G401 (cell line): ENCODE data around the gene AMPD3. TPM values are rescaled to one million over a fixed set of nuclear protein-coding genes. Genes with fewer than 3 reads are reported as not detected.

ENCODE experiments used
- DNase-seq: peaks from one replicate; pipeline ENCODE4 v3.0.0-alpha.2; 2015; ENCODE audit warnings: low spot score
- in situ Hi-C: cut with HindIII; loops from 2 replicates; pipeline ENCODE4 v1.10.0; 2016; ENCODE audit warnings: low sequenced_read_pairs, mixed read lengths
- total RNA-seq: library from RNA; depleted of rRNA; stranded (reverse); fragments of >200 nt; shearing (Covaris generic); gene quantifications from 2 replicates; pipeline ENCODE4 v1.2.3, GENCODE V29; 2014; rRNA removed

AMPD3 gene
- total RNA-seq, result 0.54 and 1.8 TPM in 2 replicates

DNA sequence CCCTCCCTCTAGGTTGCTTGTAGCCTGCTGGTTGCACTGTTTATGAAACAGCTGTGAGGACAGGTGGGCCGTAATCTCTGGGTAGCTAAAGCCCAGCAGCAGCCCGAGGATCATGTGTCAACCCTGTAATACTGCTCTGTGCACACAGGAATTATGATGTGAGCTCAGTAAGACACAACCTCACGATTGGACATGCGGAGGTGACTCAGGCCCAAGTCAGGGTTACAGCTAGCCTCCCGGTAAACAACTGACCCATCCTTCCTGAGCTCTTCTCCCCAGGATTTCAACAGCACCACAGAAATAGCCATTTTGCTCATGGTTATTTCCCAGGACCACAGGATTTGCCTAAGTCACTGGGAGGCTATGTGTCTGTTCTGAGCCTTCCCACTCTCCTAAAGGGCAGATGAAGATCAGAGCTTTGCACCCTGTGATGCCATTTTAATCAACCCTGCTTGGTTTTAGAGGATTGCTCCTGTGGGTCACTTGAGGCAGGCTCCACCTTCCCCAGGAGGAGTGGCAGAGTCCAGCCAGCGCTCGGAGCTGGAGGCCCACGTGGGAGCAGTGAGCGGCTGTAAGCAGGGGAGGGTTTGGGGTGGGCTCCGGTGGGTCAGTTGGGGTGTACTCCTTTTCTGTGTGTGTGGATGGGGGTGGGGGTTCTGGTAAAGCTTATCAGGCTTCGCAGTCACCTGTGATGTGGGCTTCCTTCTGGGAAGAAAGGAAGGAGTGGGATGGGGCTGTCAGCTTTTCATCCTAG lies at the start of gene AMPD3:
TSS of gene AMPD3 (plus strand) at position 387 of the 754 bp plus-strand sequence. CDS start 6,256 bp downstream, outside the sequence.
- no peak for DNase-seq
- in situ Hi-C loops, result no loop called here

- in situ Hi-C loops, result no loop called here
- peak; percentile 85 for DNase-seq
Observed at GRCh38 chr11:10405865-10406592, 49.0 kb upstream of the AMPD3 start.

- in situ Hi-C loops, result no loop called here
- DNase-seq, result no peak
Observed at GRCh38 chr11:10407055-10407454, 48.0 kb upstream of the AMPD3 start.

- no peak for DNase-seq
- in situ Hi-C loops, result no loop called here
Observed at GRCh38 chr11:10407749-10408685, 47.0 kb upstream of the AMPD3 start.

DNA sequence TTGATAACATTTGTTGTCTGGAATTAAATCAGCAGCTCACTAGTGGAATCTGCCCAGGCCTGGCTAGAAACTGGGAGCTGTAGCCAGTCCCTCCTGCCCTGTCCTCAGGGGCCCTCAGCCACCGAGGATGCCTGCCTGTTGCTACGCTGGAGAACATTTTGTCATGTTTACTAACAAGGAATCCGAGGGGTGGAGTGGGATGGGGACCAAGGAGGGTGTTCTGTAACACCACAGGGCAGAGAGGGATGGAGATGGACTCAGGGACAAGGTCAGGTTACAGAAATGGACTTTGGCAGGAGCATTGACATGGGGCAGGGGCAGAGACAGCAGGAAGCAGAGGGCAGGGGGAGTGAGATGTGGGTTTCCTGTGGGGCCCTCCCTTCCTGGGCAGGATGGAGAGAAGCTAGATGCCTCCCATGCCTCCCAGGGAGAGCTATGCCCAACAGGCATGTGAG lies 45.8 kb upstream of the AMPD3 start:
- DNase-seq, result no peak
- in situ Hi-C loops, result no loop called here

DNA sequence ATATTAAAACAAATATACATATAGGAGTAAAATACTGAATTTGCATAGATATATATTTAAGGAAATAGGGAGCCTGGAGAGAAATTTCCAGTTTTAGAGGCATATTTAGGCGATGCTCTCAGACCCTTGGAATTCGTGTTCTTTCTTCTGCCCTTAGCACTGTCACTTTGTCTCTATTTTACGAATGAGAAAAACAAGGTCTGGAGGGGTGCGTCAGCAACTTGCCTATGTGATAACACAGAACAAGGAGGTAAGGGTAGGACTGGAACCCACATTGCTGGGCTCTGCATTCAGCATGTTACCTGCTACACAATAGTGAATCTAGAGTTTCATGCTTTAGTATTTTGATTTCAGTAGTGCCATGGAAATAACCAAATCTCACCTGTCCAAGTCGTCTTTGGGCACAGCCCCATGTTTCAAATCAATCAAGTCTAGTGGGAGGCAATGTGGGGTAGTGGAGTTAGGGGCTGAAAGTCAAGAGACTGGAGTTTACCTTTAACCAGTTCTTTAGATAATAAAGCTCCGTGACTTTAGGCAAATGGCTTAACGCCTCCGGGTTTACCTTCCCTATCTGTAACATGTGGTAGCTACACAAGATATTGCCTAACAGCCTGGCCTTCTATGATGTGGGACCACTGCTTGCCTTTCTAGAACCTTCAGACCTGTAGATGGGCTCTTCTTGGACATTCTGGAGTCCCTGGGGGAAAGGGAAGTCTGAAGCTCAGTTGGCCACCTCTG lies 44.8 kb upstream of the AMPD3 start:
- in situ Hi-C loops, result no loop called here
- DNase-seq, result no peak

DNA sequence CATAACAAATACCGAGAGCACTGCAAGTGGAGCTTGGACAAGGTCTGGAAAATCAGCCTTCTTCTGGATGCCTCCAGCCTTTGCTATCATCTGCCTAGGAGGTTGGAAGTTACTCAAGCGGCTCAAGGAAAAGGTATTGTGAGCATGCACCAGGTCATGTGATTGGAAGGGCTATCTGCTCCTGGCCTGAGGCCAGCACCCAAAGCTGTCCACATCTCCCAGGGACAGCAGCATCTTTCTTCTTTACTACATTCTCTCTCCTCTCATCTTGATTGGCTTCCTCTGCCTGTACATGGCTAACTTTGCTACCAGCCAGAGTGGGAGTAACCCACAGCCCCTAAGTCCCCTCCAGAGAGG lies 44.2 kb upstream of the AMPD3 start:
- in situ Hi-C loops, result no loop called here

GRCh38 chr11:10412266-10412665 lies 42.8 kb upstream of the AMPD3 start:
- no peak for DNase-seq

More for the DNA sequence above, 44.2 kb upstream of the AMPD3 start:
- DNase-seq, result no peak

GRCh38 chr11:10413268-10413667 lies 41.8 kb upstream of the AMPD3 start:
- no peak for DNase-seq
- in situ Hi-C loops, result no loop called here

More at GRCh38 chr11:10412266-10412665, 42.8 kb upstream of the AMPD3 start:
- in situ Hi-C loops, result no loop called here

- in situ Hi-C loops, result no loop called here
- DNase-seq, result no peak
Observed at GRCh38 chr11:10414181-10414580, 40.9 kb upstream of the AMPD3 start.

GRCh38 chr11:10414659-10415058 lies 40.4 kb upstream of the AMPD3 start:
- in situ Hi-C loops, result no loop called here
- no peak for DNase-seq

GRCh38 chr11:10415817-10416392 lies 39.2 kb upstream of the AMPD3 start:
- no peak for DNase-seq
- in situ Hi-C loops, result no loop called here

DNA sequence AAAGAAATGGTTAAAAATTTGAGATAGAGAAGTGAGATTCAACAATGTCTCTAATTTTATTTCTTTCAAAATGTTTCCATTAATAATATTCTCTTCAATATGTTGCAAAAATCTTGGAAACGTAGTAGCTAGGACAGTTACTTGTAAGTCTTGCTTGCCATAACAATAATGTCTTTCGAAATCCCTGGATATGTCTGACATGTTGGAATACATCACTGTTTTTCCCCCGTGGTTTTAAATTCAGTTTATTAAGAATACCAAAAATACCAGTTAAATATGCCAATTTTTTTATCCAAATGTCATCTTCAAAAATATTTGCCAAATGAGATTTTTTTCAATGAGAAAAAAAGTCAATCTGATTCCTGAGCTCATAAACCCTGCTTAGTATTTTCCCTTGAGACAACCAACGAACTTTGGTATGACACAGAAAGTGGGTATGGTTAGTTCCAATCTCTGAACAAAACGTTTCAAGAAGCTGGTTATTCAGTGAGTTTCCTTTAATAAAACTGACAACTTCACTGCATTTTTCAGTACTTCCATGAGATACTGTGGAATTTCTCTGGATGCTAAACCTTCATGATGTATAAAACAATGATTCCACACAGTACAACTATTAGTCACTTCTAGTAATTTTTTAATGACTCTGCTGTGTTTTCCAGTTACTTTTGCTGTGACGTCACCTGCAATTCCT lies 36.7 kb upstream of the AMPD3 start:
- DNase-seq, result no peak
- in situ Hi-C loops, result no loop called here

- in situ Hi-C loops, result no loop called here
- no peak for DNase-seq
Observed at GRCh38 chr11:10418950-10419310, 36.1 kb upstream of the AMPD3 start.

- DNase-seq, result no peak
- in situ Hi-C loops, result no loop called here
Observed at GRCh38 chr11:10426475-10426874, 28.6 kb upstream of the AMPD3 start.

DNA sequence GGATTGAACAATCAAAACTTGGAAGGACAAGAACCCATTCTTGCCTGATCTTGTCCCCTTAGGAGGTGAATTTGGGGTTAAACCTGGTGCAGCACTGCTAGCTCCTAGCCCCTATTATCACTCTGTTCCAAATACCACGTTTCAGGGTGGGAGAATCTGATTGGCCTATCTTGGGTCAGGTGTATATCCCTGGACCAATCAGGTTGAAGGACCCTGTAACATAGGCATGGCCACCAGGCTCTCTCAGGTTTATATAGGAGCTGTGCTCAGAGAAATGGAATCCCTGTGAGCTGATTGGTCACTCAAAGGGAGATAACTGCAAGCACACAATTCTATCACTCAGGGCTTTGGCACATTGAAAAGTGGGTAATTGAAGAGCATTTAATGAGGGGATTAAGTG lies 26.6 kb upstream of the AMPD3 start:
- in situ Hi-C loops, result no loop called here
- no peak for DNase-seq

- in situ Hi-C loops, result no loop called here
Observed at GRCh38 chr11:10429526-10429925, 25.5 kb upstream of the AMPD3 start.

DNA sequence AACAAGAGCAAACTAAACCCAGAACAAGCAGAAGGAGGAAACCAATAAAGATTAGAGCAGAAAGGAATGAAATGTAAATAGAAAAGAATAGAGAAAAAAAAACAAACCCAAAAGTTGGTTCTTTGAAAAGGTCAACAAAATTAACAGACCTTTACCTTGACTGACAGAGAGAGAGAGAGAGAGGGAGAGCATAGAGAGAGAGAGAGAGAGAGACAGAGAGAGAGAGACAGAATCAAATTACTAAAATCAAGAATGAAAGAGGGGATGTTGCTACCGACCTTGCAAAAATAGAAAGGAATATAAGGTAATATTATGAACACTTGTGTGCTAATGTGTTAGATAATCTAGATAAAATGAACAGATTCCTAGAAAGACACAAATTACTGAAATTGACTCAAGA lies 22.6 kb upstream of the AMPD3 start:
- in situ Hi-C loops, result no loop called here
- no peak for DNase-seq

More at GRCh38 chr11:10429526-10429925, 25.5 kb upstream of the AMPD3 start:
- DNase-seq, result no peak
